Dermis microvascular lymphatic vessel endothelial cell (primary cell): ENCODE data around the gene PLCB1. TPM values are rescaled to one million over a fixed set of nuclear protein-coding genes. Genes with fewer than 3 reads are reported as not detected.

ENCODE experiments used
- DNase-seq, 2 donors: peaks; one replicate each; pipeline versions ENCODE4 v3.0.0 to v3.0.0-alpha.2; 2010; ENCODE audit warnings: low read depth in 2 of 2
- total RNA-seq: library from RNA; depleted of rRNA; stranded (reverse); fragments of >200 nt; gene quantifications from 2 replicates; pipeline ENCODE4 v1.2.1, GENCODE V29; 2014

The PLCB1 gene
- total RNA-seq, 1 donor from 2014 or later = 13.1 TPM

DNA sequence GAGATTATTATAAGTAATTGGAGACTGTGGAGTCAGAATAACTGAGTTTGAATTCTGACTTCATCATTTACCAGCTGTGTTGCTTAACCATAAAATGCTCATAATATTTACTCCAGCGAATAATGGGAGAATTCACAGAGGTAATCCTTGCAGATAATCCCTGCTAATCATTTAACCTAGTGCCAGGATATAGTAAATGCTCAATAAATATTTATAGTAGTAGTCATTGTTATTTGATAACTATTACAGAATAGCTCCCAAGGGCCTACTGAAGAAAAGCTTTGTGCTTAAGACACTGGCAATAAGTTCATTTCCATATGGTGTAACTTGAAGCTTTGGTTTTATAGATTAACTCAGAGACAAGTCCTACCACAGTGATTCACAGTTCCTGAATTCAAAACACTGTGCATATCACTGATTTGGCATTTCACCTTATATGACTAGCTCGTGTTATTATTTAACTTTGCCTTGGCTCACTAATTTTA is 728.0 kb downstream of the PLCB1 start:
- DNase-seq = peak in 1 of 2 donors; percentile 23

- no peak for DNase-seq
These were observed 730.0 kb downstream of the PLCB1 start for GRCh38 chr20:8862092-8862491.

- no peak for DNase-seq
These were observed 733.6 kb downstream of the PLCB1 start for GRCh38 chr20:8865636-8866035.

- no peak for DNase-seq
These were observed 735.1 kb downstream of the PLCB1 start for GRCh38 chr20:8867038-8867740.

- DNase-seq = no peak
These were observed 738.6 kb downstream of the PLCB1 start for GRCh38 chr20:8870652-8871051.

DNA sequence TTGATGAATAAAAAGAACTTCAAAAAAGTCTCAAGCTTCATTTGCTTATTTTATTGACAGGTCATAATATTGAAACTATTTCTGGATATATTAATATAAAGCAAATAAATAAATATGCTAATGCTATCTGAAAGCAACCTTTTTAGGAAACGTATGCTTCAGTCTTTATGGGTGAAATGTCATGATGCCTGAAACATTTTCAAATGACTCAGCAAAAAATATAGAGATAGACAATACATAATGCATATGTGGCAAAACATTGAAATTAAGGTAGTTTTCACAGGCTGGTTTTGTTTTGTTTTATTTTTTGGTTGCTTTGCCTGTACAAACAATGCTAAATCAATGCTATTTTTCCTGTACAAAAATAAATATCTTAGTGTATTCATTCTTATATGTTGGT is 742.4 kb downstream of the PLCB1 start:
- no peak for DNase-seq

DNA sequence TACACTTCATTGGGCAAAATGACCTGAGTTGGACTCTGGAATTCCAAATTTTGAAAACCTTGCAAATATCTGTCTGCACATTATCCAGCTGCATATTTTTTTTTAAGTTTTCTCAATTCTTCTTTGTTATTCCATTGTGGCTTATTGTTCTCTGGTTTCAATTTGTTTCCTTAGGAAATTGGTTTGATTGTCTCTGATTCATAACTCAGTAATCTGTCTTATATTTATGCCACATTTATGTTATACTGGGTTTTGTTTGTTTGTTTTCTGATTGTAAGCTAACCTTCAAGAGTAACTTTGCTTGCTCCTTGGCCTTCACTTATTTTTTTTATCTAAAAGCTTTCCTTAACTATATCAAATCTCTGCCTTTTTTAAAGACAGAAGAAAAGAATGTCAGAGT is 743.5 kb downstream of the PLCB1 start:
- DNase-seq = peak in 1 of 2 donors; percentile 17

DNA sequence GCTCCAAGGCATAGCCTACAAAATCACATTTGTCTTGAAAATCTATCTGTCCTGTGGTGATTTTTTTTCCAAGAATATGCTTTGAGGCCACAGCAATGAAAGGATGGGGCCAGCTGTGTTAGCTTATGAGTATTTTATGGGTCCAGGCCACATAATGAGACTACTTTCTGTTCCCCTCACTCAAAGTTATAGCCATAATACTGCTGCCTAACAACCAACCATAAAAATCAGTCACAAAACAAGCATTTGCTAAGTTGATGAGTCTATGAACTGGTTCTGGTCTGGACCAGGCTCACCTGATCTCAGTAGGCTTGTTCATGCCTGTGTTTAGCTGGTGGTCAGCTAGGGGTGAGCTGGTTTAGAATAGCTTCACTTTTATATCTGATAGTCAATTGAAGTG is 744.3 kb downstream of the PLCB1 start:
- no peak for DNase-seq

DNA sequence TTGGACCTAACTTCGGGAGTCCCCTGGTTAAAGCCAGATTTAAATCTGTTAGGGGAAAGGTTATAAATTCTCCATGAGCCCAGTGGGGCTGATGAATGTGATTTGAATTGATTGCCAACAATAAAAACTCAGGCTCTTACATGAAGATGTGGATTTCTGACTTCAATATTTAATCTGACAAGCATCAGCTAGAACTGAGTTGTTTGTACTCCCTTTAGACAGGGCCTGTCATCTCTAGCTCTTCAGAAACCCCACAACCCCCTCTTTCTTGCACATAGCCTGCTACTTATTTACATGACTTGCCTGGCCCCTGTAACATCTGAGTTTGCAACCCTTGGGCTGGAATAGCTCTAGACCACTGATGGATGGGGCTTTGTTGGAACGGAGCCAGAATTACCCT is 745.2 kb downstream of the PLCB1 start:
- DNase-seq = no peak

- DNase-seq = no peak
These were observed 747.6 kb downstream of the PLCB1 start for GRCh38 chr20:8879669-8880068.

GRCh38 chr20:8880085-8880853 is 748.2 kb downstream of the PLCB1 start:
- no peak for DNase-seq

- no peak for DNase-seq
These were observed 759.0 kb downstream of the PLCB1 start for GRCh38 chr20:8891039-8891438.

GRCh38 chr20:8895472-8895871 is 763.4 kb downstream of the PLCB1 start:
- no peak for DNase-seq

DNA sequence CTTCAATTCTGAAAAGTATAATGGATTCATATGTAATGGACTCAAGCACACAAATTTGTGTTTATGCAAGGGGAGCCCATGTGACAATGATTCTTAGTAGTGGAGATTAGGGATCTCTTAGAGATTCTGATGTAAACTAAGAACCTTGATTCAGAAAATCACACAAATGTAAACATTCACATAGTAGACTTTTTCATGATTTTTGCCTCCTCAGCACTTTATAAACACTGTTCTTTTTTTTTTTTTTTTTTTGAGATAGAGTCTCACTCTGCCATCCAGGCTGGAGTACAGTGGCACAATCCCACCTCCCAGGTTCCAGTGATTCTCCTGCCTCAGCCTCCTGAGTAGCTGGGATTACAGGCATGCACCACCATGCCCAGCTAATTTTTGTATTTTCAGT is 766.8 kb downstream of the PLCB1 start:
- no peak for DNase-seq

GRCh38 chr20:8901237-8902025 is 769.4 kb downstream of the PLCB1 start:
- no peak for DNase-seq

DNA sequence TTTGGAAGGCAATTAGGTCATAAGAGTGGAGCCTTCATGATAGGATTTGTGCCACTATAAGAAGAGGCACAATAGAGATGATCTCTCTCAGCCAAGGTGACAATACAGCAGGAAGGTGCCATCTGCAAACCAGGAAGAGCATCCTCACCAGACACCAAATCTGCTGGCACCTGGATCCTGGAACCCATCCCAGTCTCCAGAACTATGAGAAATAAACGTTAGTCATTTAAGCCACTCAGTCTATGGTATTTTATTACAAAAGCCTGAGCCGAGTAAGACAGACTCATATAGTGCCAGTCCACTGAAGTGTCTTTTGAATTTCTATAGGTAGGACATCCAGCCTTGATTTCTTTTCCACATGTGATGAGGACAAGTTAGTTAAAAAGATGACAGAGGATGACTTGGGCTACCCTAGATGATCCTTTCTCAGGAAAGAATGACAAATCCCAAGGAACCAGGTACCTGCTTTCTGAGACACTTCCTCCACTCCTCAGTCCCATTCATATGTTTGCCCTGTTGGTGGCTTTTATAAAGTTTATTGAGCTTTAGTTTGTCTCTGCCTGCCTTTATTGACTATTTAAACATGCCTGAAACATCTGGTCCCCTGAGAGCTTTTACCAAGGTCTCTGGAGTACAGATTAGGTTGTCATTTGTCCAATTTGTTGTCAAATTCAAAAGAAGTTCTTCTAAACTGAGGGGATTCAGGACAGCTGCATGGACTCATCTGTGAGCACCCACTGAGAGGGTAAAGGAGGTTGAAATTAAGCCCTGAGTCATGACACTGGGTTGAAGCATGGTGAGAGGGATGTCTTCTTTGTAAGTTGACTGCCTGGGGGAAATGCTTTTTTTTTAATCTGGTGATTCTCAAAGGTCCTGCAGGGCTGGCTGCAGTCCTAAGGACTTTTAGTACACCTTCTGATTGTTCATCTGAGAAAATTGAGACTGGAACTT is 771.9 kb downstream of the PLCB1 start:
- no peak for DNase-seq

- DNase-seq = no peak
These were observed 777.5 kb downstream of the PLCB1 start for GRCh38 chr20:8909596-8909995.

- DNase-seq = no peak
These were observed 780.0 kb downstream of the PLCB1 start for GRCh38 chr20:8912096-8912495.

DNA sequence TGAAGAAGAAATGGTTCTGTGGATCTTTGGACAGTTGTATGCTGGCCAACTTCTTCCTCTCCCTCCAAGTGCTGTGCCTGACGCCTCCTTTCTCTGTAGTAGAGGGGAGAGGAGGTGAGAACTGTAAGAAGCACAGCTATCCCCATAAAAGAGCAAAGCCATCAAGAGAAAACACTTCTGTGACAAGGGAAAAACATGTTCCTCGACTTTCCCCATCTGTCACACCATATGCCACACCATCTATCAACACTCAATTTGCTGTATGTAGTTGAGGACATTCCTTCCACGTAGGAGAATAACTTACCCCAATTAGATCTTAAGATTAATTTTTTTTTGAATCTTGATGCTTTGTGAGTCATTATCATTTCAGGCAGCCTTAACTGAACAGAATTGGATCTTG is 780.7 kb downstream of the PLCB1 start:
- DNase-seq = no peak

DNA sequence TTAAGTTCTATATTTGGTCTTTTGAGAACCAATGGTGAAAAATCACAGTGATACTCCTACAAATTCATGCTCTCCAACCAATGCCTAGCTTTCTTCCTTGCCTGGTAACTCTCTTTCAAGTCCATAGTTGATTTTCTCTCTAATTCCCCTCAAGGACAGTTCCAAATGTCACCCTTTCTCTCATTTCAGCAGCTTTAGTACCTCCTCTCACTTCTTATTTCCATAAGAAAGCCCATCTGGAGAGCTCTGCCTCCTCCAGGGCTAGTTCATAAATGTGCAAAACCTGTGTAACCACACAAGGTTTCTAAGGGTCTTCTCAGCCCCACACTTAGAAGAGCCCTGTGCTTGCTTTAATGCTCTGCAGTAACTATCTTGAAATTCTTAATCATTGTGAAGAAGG is 781.4 kb downstream of the PLCB1 start:
- DNase-seq = no peak

GRCh38 chr20:8914421-8914820 is 782.4 kb downstream of the PLCB1 start:
- no peak for DNase-seq
